Measurements from ENCODE around the gene BMPR1B. TPM values are rescaled to one million over a fixed set of nuclear protein-coding genes. Genes with fewer than 3 reads are reported as not detected.

The BMPR1B gene
- total and polyA plus RNA-seq, 2 donors = 0.13 to 1.7 TPM

- Histone ChIP-seq H3K36me3 (ENCODE audit: insufficient read depth) (no peaks in the 10 kb centered on the region), H3K27ac (ENCODE audit: low read depth) (no peak overlapping the region), H3K4me3 (ENCODE audit: low read depth, low read length) (no peak overlapping the region), H3K4me1 (ENCODE audit: insufficient read depth) (no peaks in the 10 kb centered on the region)
- 48% methylated on average over 1 of the region's 1 CpG for WGBS
- DNase-seq (ENCODE audit: extremely low spot score) = no peak
These were observed 337.7 kb downstream of the BMPR1B start for GRCh38 chr4:95095348-95095974.

GRCh38 chr4:95102162-95102790, 344.5 kb downstream of the BMPR1B start:
- Histone ChIP-seq H3K4me1 (ENCODE audit: insufficient read depth) (peaks cover 2% of the 10 kb centered on the region), H3K27ac (ENCODE audit: low read depth) (no peak overlapping the region), H3K4me3 (ENCODE audit: low read depth, low read length) (no peak overlapping the region), H3K36me3 (ENCODE audit: insufficient read depth) (no peaks in the 10 kb centered on the region)
- no peak for DNase-seq (ENCODE audit: extremely low spot score)
- WGBS = 80% methylated on average over 3 of the region's 3 CpGs

- no peak overlapping the region for H3K4me3 ChIP-seq (ENCODE audit: low read depth, low read length)
- no peak overlapping the region for H3K27ac ChIP-seq (ENCODE audit: low read depth)
- H3K36me3 ChIP-seq (ENCODE audit: insufficient read depth) = no peaks in the 10 kb centered on the region
- no peak for DNase-seq (ENCODE audit: extremely low spot score)
- peaks cover 2% of the 10 kb centered on the region for H3K4me1 ChIP-seq (ENCODE audit: insufficient read depth)
- 84% methylated on average over 4 of the region's 4 CpGs for WGBS
These were observed 347.4 kb downstream of the BMPR1B start for GRCh38 chr4:95105112-95105511.

DNA sequence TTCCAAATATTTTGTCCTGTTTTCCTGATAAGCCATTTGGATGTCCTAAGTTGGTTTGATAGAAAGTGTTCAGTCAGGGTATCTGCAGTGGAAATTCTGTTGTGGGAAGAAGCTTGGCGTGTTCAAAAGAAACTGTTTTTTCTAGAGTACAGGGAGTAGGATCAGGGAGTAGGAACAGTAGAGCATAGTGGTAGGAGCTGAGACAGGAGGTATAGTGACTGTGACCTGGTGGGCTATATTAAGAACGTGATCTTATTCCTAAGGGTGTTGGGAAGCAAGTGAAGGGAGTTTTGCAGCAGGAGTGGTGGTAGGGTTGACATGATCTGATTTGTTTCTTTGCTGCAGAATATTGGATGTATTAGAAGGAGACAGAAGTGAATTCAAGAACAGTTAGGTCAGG, 348.2 kb downstream of the BMPR1B start:
- 84% methylated on average over 2 of the region's 2 CpGs for WGBS
- DNase-seq (ENCODE audit: extremely low spot score) = no peak

GRCh38 chr4:95106408-95106928, 348.7 kb downstream of the BMPR1B start:
- 63% methylated on average over 2 of the region's 2 CpGs for WGBS

More for the DNA sequence above, 348.2 kb downstream of the BMPR1B start:
- Histone ChIP-seq H3K4me3 (ENCODE audit: low read depth, low read length) (no peak overlapping the region), H3K27ac (ENCODE audit: low read depth) (no peak overlapping the region), H3K36me3 (ENCODE audit: insufficient read depth) (no peaks in the 10 kb centered on the region), H3K4me1 (ENCODE audit: insufficient read depth) (peaks cover 2% of the 10 kb centered on the region)

GRCh38 chr4:95107004-95107403, 349.2 kb downstream of the BMPR1B start:
- DNase-seq (ENCODE audit: extremely low spot score) = no peak
- Histone ChIP-seq H3K36me3 (ENCODE audit: insufficient read depth) (no peaks in the 10 kb centered on the region), H3K27ac (ENCODE audit: low read depth) (no peak overlapping the region), H3K4me3 (ENCODE audit: low read depth, low read length) (no peak overlapping the region), H3K4me1 (ENCODE audit: insufficient read depth) (peaks cover 2% of the 10 kb centered on the region)

More at GRCh38 chr4:95106408-95106928, 348.7 kb downstream of the BMPR1B start:
- DNase-seq (ENCODE audit: extremely low spot score) = no peak
- no peak overlapping the region for H3K4me3 ChIP-seq (ENCODE audit: low read depth, low read length)
- H3K4me1 ChIP-seq (ENCODE audit: insufficient read depth) = peaks cover 2% of the 10 kb centered on the region
- H3K27ac ChIP-seq (ENCODE audit: low read depth) = no peak overlapping the region
- H3K36me3 ChIP-seq (ENCODE audit: insufficient read depth) = no peaks in the 10 kb centered on the region

- peaks cover 2% of the 10 kb centered on the region for H3K4me1 ChIP-seq (ENCODE audit: insufficient read depth)
- H3K27ac ChIP-seq (ENCODE audit: low read depth) = no peak overlapping the region
- no peak overlapping the region for H3K4me3 ChIP-seq (ENCODE audit: low read depth, low read length)
- no peak for DNase-seq (ENCODE audit: extremely low spot score)
- 71% methylated on average over 4 of the region's 4 CpGs for WGBS
- H3K36me3 ChIP-seq (ENCODE audit: insufficient read depth) = no peaks in the 10 kb centered on the region
These were observed 349.9 kb downstream of the BMPR1B start for GRCh38 chr4:95107635-95108034.

- DNase-seq (ENCODE audit: extremely low spot score) = no peak
- peaks cover 2% of the 10 kb centered on the region for H3K4me1 ChIP-seq (ENCODE audit: insufficient read depth)
- 49% methylated on average over 1 of the region's 1 CpG for WGBS
These were observed 351.2 kb downstream of the BMPR1B start for GRCh38 chr4:95108883-95109421.

DNA sequence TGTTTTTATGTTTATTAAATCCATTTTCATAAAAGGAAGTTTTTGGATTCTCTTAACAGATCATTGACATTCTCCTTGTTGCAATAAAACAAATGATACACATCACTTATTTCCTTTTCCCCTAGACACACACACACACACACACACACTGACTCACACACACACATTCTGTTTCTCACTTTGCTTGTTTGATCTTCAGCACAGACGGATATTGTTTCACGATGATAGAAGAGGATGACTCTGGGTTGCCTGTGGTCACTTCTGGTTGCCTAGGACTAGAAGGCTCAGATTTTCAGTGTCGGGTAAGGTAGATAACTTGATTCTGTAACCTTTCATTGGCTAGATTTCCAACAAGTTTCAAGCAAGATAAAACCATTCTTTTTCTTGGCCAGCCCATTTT, 356.8 kb downstream of the BMPR1B start:
- no peaks in the 10 kb centered on the region for H3K4me1 ChIP-seq (ENCODE audit: insufficient read depth)
- no peak for DNase-seq (ENCODE audit: extremely low spot score)
- H3K36me3 ChIP-seq (ENCODE audit: insufficient read depth) = no peaks in the 10 kb centered on the region
- no peak overlapping the region for H3K27ac ChIP-seq (ENCODE audit: low read depth)
- 81% methylated on average over 3 of the region's 3 CpGs for WGBS
- H3K4me3 ChIP-seq (ENCODE audit: low read depth, low read length) = no peak overlapping the region

More at GRCh38 chr4:95108883-95109421, 351.2 kb downstream of the BMPR1B start:
- no peak overlapping the region for H3K27ac ChIP-seq (ENCODE audit: low read depth)
- H3K36me3 ChIP-seq (ENCODE audit: insufficient read depth) = no peaks in the 10 kb centered on the region
- H3K4me3 ChIP-seq (ENCODE audit: low read depth, low read length) = no peak overlapping the region

DNA sequence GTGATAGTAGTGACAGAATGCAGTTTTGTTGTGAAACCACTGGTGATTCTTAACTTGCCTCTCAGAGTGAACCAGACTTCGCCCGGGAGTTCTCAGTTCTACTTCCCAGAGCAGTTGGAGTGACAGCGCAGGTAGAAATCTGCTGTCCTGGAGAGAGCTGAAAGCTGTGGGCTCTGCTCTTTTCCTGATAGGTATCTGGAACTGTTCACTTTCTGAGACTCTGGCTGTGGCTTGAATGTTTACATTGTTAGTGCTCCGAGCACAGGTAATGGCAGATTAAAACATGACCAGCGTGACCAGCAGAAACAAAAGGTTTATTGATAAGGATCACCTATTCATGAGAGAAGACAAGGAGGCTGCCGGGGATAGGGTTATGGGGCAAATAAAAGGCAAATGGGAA, 360.7 kb downstream of the BMPR1B start:
- Histone ChIP-seq H3K4me3 (ENCODE audit: low read depth, low read length) (no peak overlapping the region), H3K36me3 (ENCODE audit: insufficient read depth) (no peaks in the 10 kb centered on the region), H3K4me1 (ENCODE audit: insufficient read depth) (no peaks in the 10 kb centered on the region), H3K27ac (ENCODE audit: low read depth) (no peak overlapping the region)
- DNase-seq (ENCODE audit: extremely low spot score) = no peak
- 61% methylated on average over 6 of the region's 6 CpGs for WGBS

DNA sequence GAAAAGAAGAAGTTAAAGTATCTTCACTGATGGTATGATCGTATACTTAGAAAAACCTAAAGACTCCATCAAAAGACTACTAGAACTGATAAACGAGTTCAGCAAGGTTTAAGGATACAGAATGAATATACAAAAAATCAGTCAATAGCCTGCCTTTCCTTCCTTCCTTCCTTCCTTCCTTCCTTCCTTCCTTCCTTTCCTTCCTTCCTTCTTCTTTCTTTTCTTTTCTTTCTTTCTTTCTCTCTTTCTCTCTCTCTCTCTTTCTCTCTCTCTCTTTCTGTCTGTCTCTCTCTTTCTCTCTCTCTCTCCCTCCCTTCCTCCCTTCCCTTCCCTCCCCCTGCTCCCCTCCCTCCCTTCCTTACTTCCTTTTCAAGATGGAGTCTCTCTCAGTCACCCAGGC, 362.7 kb downstream of the BMPR1B start:
- no peak for DNase-seq (ENCODE audit: extremely low spot score)
- H3K4me3 ChIP-seq (ENCODE audit: low read depth, low read length) = no peak overlapping the region
- H3K27ac ChIP-seq (ENCODE audit: low read depth) = no peak overlapping the region
- H3K4me1 ChIP-seq (ENCODE audit: insufficient read depth) = no peaks in the 10 kb centered on the region
- WGBS = 92% methylated on average over 2 of the region's 2 CpGs
- no peaks in the 10 kb centered on the region for H3K36me3 ChIP-seq (ENCODE audit: insufficient read depth)

DNA sequence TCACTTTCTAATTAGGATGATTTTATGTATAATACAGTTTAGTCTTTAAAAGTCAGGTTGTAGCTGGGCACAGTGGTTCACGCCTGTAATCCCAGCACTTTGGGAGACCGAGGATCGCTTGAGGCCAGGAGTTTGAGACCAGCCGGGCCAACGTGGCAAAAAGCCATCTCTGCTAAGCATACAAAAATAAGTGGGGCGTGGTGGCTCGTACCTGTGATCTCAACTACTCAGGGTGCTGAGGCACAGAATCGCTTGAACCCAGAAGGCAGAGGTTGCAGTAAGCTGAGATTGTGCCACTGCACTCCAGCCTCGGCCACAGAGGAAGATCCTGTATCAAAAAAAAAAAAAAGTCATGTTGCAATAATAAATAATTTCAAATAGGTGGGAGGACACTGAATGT, 364.2 kb downstream of the BMPR1B start:
- H3K27ac ChIP-seq (ENCODE audit: low read depth) = no peak overlapping the region
- no peak for DNase-seq (ENCODE audit: extremely low spot score)
- no peaks in the 10 kb centered on the region for H3K36me3 ChIP-seq (ENCODE audit: insufficient read depth)
- 85% methylated on average over 9 of the region's 9 CpGs for WGBS
- H3K4me1 ChIP-seq (ENCODE audit: insufficient read depth) = no peaks in the 10 kb centered on the region
- H3K4me3 ChIP-seq (ENCODE audit: low read depth, low read length) = no peak overlapping the region

DNA sequence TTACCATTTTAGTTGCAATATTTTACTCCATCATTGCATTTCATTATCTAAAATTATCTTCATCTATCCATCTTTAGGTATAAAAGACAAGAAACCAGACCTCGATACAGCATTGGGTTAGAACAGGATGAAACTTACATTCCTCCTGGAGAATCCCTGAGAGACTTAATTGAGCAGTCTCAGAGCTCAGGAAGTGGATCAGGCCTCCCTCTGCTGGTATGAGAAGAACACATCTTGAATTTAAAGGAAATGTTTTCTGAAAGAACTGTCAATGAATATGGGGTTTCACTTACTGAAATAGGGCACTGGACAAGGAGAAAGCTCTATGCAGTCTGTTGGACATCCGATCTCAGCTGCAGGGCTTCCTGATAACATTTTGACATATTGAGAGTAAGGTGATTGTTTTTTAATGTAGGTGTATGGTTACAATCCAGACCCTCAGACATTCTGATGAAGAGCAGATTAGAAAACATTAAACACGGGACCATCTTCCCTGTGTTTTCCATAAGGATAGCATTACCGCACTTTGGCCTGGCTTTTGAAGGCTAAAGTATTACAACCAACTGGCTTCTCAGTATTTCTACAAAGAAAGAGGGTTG, 367.2 kb downstream of the BMPR1B start:
- WGBS = 46% methylated on average over 4 of the region's 4 CpGs
- Histone ChIP-seq H3K36me3 (ENCODE audit: insufficient read depth) (no peaks in the 10 kb centered on the region), H3K27ac (ENCODE audit: low read depth) (no peak overlapping the region), H3K4me1 (ENCODE audit: insufficient read depth) (no peaks in the 10 kb centered on the region), H3K4me3 (ENCODE audit: low read depth, low read length) (no peak overlapping the region)
- DNase-seq (ENCODE audit: extremely low spot score) = peak; percentile 31

GRCh38 chr4:95129031-95129430, 371.3 kb downstream of the BMPR1B start:
- 76% methylated on average over 4 of the region's 4 CpGs for WGBS
- Histone ChIP-seq H3K4me1 (ENCODE audit: insufficient read depth) (no peaks in the 10 kb centered on the region), H3K4me3 (ENCODE audit: low read depth, low read length) (no peak overlapping the region), H3K36me3 (ENCODE audit: insufficient read depth) (no peaks in the 10 kb centered on the region), H3K27ac (ENCODE audit: low read depth) (no peak overlapping the region)
- DNase-seq (ENCODE audit: extremely low spot score) = no peak
